GM23338 (cell line): ENCODE data around the gene C16orf74. TPM values are rescaled to one million over a fixed set of nuclear protein-coding genes. Genes with fewer than 3 reads are reported as not detected.
A peak's percentile ranks its signal among the peaks of the same experiment; 100 is the strongest.

Experiments used
- ATAC-seq: fragments of 200-7000 bp; cut with Tn5 transposase; 3 replicates; pipeline ENCODE4 v1.9.1; 2020
- DNase-seq: peaks from one replicate; pipeline ENCODE4 v3.0.0-alpha.2; 2015; ENCODE audit warnings: low spot score
- H2AFZ ChIP-seq: fragments of 200-600 bp; sonication (generic); 2 replicates; pipeline ENCODE4 v1.8.0; 2016; ENCODE audit warnings: antibody characterized with exemption, mild to moderate bottlenecking, moderate library complexity
- H3F3A ChIP-seq: fragments of 200-600 bp; sonication (generic); replicated peaks from 2 replicates; pipeline ENCODE4 v1.8.0; 2017; ENCODE audit warnings: antibody characterized with exemption, mixed run types, low read depth
- H3K27ac ChIP-seq: fragments of 200-600 bp; sonication (generic); 2 replicates; pipeline ENCODE4 v1.6.1; 2016; ENCODE audit warnings: low read depth
- H3K27me3 ChIP-seq: fragments of 200-600 bp; sonication (generic); 2 replicates; pipeline ENCODE4 v1.8.0; 2016; ENCODE audit warnings: mild to moderate bottlenecking, mixed run types, moderate library complexity; ENCODE audit not compliant: insufficient read depth
- H3K36me3 ChIP-seq: fragments of 200-600 bp; sonication (generic); 2 replicates; pipeline ENCODE4 v1.8.0; 2016; ENCODE audit warnings: mild to moderate bottlenecking; ENCODE audit not compliant: insufficient read depth
- H3K4me1 ChIP-seq: fragments of 200-600 bp; sonication (generic); 2 replicates; pipeline ENCODE4 v1.8.0; 2016; ENCODE audit warnings: mild to moderate bottlenecking, moderate library complexity; ENCODE audit not compliant: insufficient read depth
- H3K4me2 ChIP-seq: fragments of 200-600 bp; sonication (generic); 2 replicates; pipeline ENCODE4 v1.7.1; 2017; ENCODE audit warnings: mixed run types
- H3K4me3 ChIP-seq: fragments of 200-600 bp; sonication (generic); 2 replicates; pipeline ENCODE4 v1.6.1; 2016; ENCODE audit warnings: mixed run types
- H3K79me2 ChIP-seq: fragments of 200-600 bp; sonication (generic); replicated peaks from 2 replicates; pipeline ENCODE4 v1.8.0; 2017; ENCODE audit warnings: mild to moderate bottlenecking; ENCODE audit not compliant: insufficient read depth
- H3K9me2 ChIP-seq: fragments of 200-600 bp; sonication (generic); 2 replicates; pipeline ENCODE4 v1.8.0; 2017; ENCODE audit not compliant: insufficient read depth
- H4K20me1 ChIP-seq: fragments of 200-600 bp; sonication (generic); replicated peaks from 2 replicates; pipeline ENCODE4 v1.8.0; 2017; ENCODE audit warnings: mild to moderate bottlenecking; ENCODE audit not compliant: insufficient read depth
- H3K27ac Mint-ChIP-seq: 2 replicates; pipeline ENCODE4 v1.8.0; 2020; ENCODE audit warnings: inconsistent platforms, mild to moderate bottlenecking, moderate library complexity, mixed read lengths
- H3K27me3 Mint-ChIP-seq: 3 replicates; pipeline ENCODE4 v1.8.0; 2022; ENCODE audit warnings: low read depth, mild to moderate bottlenecking, moderate library complexity, mixed read lengths, inconsistent platforms; ENCODE audit not compliant: insufficient read depth, poor library complexity
- H3K36me3 Mint-ChIP-seq: 3 replicates; pipeline ENCODE4 v1.8.0; 2021; ENCODE audit warnings: low read depth, mild to moderate bottlenecking, inconsistent platforms, moderate library complexity, mixed read lengths
- H3K4me1 Mint-ChIP-seq: 3 replicates; pipeline ENCODE4 v1.8.0; 2020; ENCODE audit warnings: mild to moderate bottlenecking, inconsistent platforms, mixed read lengths
- H3K4me3 Mint-ChIP-seq: 3 replicates; pipeline ENCODE4 v1.8.0; 2021; ENCODE audit warnings: moderate library complexity, mild to moderate bottlenecking, inconsistent platforms, mixed read lengths
- H3K9me3 Mint-ChIP-seq: 3 replicates; pipeline ENCODE4 v1.8.0; 2020; ENCODE audit warnings: moderate library complexity, mild to moderate bottlenecking, inconsistent platforms, mixed read lengths
- CREB1 ChIP-seq: fragments of 250-450 bp; sonication (Bioruptor Pico); IDR thresholded peaks from 2 replicates; pipeline ENCODE4 v1.5.0; 2020; ENCODE audit warnings: low read depth, mild to moderate bottlenecking, moderate library complexity
- EZH2 ChIP-seq: fragments of 200-600 bp; sonication (generic); IDR thresholded peaks from one replicate; pipeline ENCODE4 v1.8.0; 2017; ENCODE audit warnings: antibody characterized with exemption, mild to moderate bottlenecking, low read depth; ENCODE audit not compliant: unreplicated experiment
- JUNB ChIP-seq: IDR thresholded peaks from one replicate; pipeline ENCODE4 v1.6.1; 2016; ENCODE audit warnings: antibody characterized with exemption; ENCODE audit not compliant: unreplicated experiment
- NANOG ChIP-seq: IDR thresholded peaks from 2 replicates; pipeline ENCODE4 v1.6.1; 2016; ENCODE audit warnings: antibody characterized with exemption, borderline replicate concordance
- STAT1 ChIP-seq: IDR thresholded peaks from one replicate; pipeline ENCODE4 v1.6.1; 2016; ENCODE audit warnings: antibody characterized with exemption; ENCODE audit not compliant: unreplicated experiment
- ZNF114 ChIP-seq: fragments of 250-450 bp; sonication (Bioruptor Pico); IDR thresholded peaks from 2 replicates; pipeline ENCODE4 v1.5.0; 2020; ENCODE audit warnings: mild to moderate bottlenecking, moderate library complexity
- ZNF331 ChIP-seq: fragments of 250-450 bp; sonication (Bioruptor Pico); IDR thresholded peaks from 2 replicates; pipeline ENCODE4 v1.5.0; 2020; ENCODE audit warnings: low read depth, mild to moderate bottlenecking, moderate library complexity
- polyA plus RNA-seq: library from polyadenylated mRNA; unstranded; fragments of >200 nt; fragmentation: Nextera tagmentation; extraction: Ambion mirVana; gene quantifications from 2 replicates; pipeline ENCODE4 v1.2.1, GENCODE V29; 2016
- total RNA-seq: library from RNA; depleted of rRNA; stranded (reverse); fragments of >200 nt; shearing (Covaris generic); gene quantifications from 2 replicates; pipeline ENCODE4 v1.2.3, GENCODE V29; 2014
- TF ChIP-seq, protein P1 (sequence below), 2 experiments: fragments of 200-600 bp in 1 of 2; sonication (generic) in 1 of 2; conservative IDR thresholded peaks; 2 replicates each; pipeline versions ENCODE4 v1.5.1 to v1.6.1; 2016 to 2017; ENCODE audit warnings: antibody characterized with exemption in 2 of 2, low read depth in 2 of 2, mild to moderate bottlenecking in 2 of 2, moderate library complexity in 1 of 2
- TF ChIP-seq, protein P2 (sequence below): IDR thresholded peaks from 2 replicates; pipeline ENCODE4 v1.6.1; 2016; ENCODE audit warnings: antibody characterized with exemption
- TF ChIP-seq, protein P3 (sequence below): fragments of 250-450 bp; sonication (Bioruptor Pico); IDR thresholded peaks from 2 replicates; pipeline ENCODE4 v1.5.0; 2020; ENCODE audit warnings: mild to moderate bottlenecking, moderate library complexity

Gene C16orf74
- total and polyA plus RNA-seq, 2 experiments from 2014 or later, result 12.1 to 19.1 TPM

DNA sequence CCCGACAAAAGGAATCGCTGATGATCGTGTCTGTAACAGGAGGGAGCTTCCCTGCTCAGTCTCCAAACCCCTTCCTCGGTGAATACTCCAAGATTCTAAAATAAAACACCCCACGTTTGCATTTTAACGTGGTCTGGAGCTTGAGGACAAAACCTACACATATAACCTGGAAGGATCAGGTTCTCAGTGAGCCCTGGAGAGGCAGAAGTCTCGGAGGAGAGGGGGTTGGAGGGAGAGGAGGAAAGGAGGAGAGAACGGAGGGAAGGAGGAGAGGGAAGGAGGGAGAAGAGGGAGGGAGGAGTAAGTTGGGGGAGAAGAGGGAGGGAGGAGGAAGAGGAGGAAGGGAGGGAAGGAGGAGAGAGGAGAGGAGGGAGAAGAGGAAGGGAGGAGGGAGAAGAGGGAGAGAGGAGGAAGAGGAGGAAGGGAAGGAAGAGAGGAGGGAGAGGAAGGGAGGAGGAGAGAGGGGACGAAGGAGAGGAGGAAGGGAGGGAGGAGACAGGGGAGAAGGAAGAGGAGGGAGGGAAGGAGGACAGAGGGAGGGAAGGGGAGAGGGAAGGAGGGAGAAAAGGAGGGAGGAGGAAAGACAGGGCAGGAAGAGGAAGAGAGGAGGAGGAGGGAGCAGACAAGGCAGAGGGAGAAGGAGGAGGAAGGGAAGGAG is 34.7 kb downstream of the C16orf74 start:
- Histone ChIP-seq H3K4me2 (peak overlapping the region; percentile 74), H3F3A (peaks cover 5% of the 10 kb centered on the region), H3K4me1 (no peaks in the 10 kb centered on the region; the same call in 1 of the 2 replicates), H3K79me2 (no peaks in the 10 kb centered on the region), H3K9me2 (no peaks in the 10 kb centered on the region), H3K27ac (no peak overlapping the region), H3K36me3 (no peaks in the 10 kb centered on the region), H3K4me3 (peak overlapping the region; percentile 46), H3K27me3 (no peaks in the 10 kb centered on the region), H2AFZ (no peak overlapping the region), H4K20me1 (0 out of 2 replicates have a peak, but pooled peaks cover 4% of the 10 kb centered on the region)
- Mint-ChIP-seq H3K4me1 (peaks cover 16% of the 10 kb centered on the region), H3K4me3 (peak overlapping the region; percentile 55), H3K27me3 (peaks cover 17% of the 10 kb centered on the region), H3K27ac (no peak overlapping the region), H3K9me3 (peaks cover 8% of the 10 kb centered on the region; the same call in 2 of the 3 replicates), H3K36me3 (peaks cover 14% of the 10 kb centered on the region)
- DNase-seq (peak; percentile 46), ATAC-seq (peak; percentile 4; the same call in 1 of the 3 replicates)
- TF ChIP-seq CREB1 (CRISPR knock-in tag) (no peak), NANOG (no peak), EZH2 (no peak), ZNF114 (CRISPR knock-in tag) (no peak), ZNF331 (CRISPR knock-in tag) (no peak), STAT1 (no peak), JUNB (no peak)
- TF ChIP-seq, protein P1, sequence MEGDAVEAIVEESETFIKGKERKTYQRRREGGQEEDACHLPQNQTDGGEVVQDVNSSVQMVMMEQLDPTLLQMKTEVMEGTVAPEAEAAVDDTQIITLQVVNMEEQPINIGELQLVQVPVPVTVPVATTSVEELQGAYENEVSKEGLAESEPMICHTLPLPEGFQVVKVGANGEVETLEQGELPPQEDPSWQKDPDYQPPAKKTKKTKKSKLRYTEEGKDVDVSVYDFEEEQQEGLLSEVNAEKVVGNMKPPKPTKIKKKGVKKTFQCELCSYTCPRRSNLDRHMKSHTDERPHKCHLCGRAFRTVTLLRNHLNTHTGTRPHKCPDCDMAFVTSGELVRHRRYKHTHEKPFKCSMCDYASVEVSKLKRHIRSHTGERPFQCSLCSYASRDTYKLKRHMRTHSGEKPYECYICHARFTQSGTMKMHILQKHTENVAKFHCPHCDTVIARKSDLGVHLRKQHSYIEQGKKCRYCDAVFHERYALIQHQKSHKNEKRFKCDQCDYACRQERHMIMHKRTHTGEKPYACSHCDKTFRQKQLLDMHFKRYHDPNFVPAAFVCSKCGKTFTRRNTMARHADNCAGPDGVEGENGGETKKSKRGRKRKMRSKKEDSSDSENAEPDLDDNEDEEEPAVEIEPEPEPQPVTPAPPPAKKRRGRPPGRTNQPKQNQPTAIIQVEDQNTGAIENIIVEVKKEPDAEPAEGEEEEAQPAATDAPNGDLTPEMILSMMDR (conservative IDR thresholded peaks at IDR 0.05; ENCODE audit: low read depth in 2 of 2), result no peak
- TF ChIP-seq, protein P2, sequence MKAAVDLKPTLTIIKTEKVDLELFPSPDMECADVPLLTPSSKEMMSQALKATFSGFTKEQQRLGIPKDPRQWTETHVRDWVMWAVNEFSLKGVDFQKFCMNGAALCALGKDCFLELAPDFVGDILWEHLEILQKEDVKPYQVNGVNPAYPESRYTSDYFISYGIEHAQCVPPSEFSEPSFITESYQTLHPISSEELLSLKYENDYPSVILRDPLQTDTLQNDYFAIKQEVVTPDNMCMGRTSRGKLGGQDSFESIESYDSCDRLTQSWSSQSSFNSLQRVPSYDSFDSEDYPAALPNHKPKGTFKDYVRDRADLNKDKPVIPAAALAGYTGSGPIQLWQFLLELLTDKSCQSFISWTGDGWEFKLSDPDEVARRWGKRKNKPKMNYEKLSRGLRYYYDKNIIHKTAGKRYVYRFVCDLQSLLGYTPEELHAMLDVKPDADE, result no peak
- TF ChIP-seq, protein P3, sequence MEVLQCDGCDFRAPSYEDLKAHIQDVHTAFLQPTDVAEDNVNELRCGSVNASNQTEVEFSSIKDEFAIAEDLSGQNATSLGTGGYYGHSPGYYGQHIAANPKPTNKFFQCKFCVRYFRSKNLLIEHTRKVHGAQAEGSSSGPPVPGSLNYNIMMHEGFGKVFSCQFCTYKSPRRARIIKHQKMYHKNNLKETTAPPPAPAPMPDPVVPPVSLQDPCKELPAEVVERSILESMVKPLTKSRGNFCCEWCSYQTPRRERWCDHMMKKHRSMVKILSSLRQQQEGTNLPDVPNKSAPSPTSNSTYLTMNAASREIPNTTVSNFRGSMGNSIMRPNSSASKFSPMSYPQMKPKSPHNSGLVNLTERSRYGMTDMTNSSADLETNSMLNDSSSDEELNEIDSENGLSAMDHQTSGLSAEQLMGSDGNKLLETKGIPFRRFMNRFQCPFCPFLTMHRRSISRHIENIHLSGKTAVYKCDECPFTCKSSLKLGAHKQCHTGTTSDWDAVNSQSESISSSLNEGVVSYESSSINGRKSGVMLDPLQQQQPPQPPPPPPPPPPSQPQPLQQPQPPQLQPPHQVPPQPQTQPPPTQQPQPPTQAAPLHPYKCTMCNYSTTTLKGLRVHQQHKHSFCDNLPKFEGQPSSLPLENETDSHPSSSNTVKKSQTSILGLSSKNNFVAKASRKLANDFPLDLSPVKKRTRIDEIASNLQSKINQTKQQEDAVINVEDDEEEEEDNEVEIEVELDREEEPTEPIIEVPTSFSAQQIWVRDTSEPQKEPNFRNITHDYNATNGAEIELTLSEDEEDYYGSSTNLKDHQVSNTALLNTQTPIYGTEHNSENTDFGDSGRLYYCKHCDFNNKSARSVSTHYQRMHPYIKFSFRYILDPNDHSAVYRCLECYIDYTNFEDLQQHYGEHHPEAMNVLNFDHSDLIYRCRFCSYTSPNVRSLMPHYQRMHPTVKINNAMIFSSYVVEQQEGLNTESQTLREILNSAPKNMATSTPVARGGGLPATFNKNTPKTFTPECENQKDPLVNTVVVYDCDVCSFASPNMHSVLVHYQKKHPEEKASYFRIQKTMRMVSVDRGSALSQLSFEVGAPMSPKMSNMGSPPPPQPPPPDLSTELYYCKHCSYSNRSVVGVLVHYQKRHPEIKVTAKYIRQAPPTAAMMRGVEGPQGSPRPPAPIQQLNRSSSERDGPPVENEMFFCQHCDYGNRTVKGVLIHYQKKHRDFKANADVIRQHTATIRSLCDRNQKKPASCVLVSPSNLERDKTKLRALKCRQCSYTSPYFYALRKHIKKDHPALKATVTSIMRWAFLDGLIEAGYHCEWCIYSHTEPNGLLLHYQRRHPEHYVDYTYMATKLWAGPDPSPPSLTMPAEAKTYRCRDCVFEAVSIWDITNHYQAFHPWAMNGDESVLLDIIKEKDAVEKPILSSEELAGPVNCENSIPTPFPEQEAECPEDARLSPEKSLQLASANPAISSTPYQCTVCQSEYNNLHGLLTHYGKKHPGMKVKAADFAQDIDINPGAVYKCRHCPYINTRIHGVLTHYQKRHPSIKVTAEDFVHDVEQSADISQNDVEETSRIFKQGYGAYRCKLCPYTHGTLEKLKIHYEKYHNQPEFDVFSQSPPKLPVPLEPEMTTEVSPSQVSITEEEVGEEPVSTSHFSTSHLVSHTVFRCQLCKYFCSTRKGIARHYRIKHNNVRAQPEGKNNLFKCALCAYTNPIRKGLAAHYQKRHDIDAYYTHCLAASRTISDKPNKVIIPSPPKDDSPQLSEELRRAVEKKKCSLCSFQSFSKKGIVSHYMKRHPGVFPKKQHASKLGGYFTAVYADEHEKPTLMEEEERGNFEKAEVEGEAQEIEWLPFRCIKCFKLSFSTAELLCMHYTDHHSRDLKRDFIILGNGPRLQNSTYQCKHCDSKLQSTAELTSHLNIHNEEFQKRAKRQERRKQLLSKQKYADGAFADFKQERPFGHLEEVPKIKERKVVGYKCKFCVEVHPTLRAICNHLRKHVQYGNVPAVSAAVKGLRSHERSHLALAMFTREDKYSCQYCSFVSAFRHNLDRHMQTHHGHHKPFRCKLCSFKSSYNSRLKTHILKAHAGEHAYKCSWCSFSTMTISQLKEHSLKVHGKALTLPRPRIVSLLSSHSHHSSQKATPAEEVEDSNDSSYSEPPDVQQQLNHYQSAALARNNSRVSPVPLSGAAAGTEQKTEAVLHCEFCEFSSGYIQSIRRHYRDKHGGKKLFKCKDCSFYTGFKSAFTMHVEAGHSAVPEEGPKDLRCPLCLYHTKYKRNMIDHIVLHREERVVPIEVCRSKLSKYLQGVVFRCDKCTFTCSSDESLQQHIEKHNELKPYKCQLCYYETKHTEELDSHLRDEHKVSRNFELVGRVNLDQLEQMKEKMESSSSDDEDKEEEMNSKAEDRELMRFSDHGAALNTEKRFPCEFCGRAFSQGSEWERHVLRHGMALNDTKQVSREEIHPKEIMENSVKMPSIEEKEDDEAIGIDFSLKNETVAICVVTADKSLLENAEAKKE (CRISPR knock-in tag), result no peak
